ENCODE data around the gene WDR72. TPM values are rescaled to one million over a fixed set of nuclear protein-coding genes. Genes with fewer than 3 reads are reported as not detected.

The WDR72 gene
- total and polyA plus RNA-seq, 7 donors: under 0.01 to 3.6 (median 0.22) TPM; not detected in 1

DNA sequence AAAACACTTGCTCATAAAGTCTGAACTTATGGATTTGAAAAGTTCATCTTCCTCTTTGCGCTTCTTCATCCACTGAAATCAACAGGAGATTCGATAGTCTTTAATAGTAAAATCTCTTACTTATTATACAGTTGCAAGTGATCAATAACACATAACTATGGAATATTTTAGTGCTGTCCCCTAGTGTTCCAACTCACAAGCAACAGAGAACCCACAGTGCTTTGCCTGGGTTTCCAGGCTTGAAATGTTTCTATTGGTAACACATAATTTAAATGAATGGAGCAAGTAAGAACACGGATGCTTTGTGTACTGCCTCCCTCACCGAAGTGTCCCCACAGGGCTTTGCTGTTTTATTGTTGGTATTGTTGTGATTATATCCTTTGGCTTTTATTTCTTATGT, 93.5 kb downstream of the WDR72 start:
- intact Hi-C loops (cut with DNase I): no loop called here
- no peak for TF ChIP-seq EP300 (IDR thresholded peaks at IDR 0.05)
- no peak for TF ChIP-seq POLR2AphosphoS5 (IDR thresholded peaks at IDR 0.05)
- TF ChIP-seq, protein P1, sequence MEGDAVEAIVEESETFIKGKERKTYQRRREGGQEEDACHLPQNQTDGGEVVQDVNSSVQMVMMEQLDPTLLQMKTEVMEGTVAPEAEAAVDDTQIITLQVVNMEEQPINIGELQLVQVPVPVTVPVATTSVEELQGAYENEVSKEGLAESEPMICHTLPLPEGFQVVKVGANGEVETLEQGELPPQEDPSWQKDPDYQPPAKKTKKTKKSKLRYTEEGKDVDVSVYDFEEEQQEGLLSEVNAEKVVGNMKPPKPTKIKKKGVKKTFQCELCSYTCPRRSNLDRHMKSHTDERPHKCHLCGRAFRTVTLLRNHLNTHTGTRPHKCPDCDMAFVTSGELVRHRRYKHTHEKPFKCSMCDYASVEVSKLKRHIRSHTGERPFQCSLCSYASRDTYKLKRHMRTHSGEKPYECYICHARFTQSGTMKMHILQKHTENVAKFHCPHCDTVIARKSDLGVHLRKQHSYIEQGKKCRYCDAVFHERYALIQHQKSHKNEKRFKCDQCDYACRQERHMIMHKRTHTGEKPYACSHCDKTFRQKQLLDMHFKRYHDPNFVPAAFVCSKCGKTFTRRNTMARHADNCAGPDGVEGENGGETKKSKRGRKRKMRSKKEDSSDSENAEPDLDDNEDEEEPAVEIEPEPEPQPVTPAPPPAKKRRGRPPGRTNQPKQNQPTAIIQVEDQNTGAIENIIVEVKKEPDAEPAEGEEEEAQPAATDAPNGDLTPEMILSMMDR (IDR thresholded peaks at IDR 0.05): no peak
- no peak for TF ChIP-seq POLR2A (IDR thresholded peaks at IDR 0.05)
- WGBS, 2 donors: 55 to 83% methylated on average over 4 of the region's 4 CpGs

DNA sequence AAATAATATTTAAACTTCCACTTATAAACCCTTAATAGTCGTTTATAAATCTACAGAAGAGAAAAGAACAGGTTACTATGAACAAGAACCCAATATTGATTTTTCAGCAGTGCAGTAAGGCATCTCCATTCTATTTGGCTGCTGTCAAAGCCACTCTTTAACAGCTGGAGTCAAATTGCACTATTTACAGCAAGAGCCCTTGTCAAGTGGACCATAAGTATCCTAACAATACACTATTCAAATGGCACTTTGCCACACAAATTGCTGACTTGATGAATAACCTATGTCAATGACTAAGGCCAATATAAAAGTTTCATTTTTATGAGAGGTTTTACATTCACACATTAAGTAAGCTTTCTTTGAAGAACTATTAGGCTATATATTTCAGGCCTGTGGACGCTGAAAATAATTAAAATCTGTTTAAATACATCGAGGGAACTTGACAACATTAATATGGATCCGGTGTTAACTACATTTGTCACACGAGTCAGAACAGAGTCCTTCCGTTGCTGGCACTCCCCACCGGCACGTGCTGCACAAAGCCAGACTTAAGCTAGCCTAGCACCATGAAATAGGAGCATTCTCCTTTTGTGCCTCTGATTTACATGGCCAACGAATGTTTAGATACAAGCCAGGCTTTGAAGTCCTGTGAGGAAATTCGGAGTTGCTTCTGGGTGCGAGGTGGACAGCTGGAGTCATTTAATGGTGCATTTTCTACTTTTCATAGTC, 100.5 kb downstream of the WDR72 start:
- H3K4me1 ChIP-seq: no peaks in the 10 kb centered on the region
- H3K4me3 ChIP-seq: no peak overlapping the region
- no peaks in the 10 kb centered on the region for H3K27me3 ChIP-seq
- WGBS, 2 donors: 23 to 58% methylated on average over 11 of the region's 11 CpGs
- no peak overlapping the region for H3K27ac ChIP-seq
- no peaks in the 10 kb centered on the region for H3K36me3 ChIP-seq
- TF ChIP-seq POLR2AphosphoS5 (IDR thresholded peaks at IDR 0.05) (no peak), POLR2A (IDR thresholded peaks at IDR 0.05) (no peak), EP300 (IDR thresholded peaks at IDR 0.05) (no peak)
- TF ChIP-seq, protein P1 (IDR thresholded peaks at IDR 0.05): no peak
- no peaks in the 10 kb centered on the region for H3K9me3 ChIP-seq
- intact Hi-C loops (cut with DNase I): no loop called here
- DNase-seq: no peak

More for the DNA sequence above, 93.5 kb downstream of the WDR72 start:
- H3K4me1 ChIP-seq: no peaks in the 10 kb centered on the region
- no peaks in the 10 kb centered on the region for H3K9me3 ChIP-seq
- H3K36me3 ChIP-seq: no peaks in the 10 kb centered on the region
- H3K27ac ChIP-seq: no peak overlapping the region
- no peak for DNase-seq
- no peak overlapping the region for H3K4me3 ChIP-seq
- no peaks in the 10 kb centered on the region for H3K27me3 ChIP-seq

DNA sequence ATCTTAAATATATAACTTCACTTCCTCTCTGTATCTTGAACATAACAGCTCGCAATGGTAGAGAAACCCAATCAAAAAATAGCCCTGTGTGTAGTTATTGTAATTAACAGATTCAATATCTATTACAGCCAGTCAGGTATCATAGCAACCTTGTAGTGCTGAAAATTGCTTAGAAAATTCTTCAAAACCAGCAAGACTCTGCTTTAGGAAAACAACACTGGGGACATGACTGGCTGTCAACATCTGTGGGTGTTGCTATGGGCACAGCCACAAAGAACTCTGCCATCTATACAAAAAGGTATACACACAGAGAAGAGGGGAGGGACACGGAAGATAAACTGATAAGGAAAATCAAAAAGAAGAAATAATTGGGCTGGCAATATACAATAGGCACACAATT, 101.2 kb downstream of the WDR72 start:
- H3K27me3 ChIP-seq: no peaks in the 10 kb centered on the region
- H3K27ac ChIP-seq: no peak overlapping the region
- H3K9me3 ChIP-seq: no peaks in the 10 kb centered on the region
- no peak for TF ChIP-seq POLR2AphosphoS5 (IDR thresholded peaks at IDR 0.05)
- TF ChIP-seq, protein P1 (IDR thresholded peaks at IDR 0.05): no peak
- TF ChIP-seq POLR2A (IDR thresholded peaks at IDR 0.05): no peak
- TF ChIP-seq EP300 (IDR thresholded peaks at IDR 0.05): no peak
- H3K4me3 ChIP-seq: no peak overlapping the region
- H3K36me3 ChIP-seq: no peaks in the 10 kb centered on the region
- WGBS, 2 donors: 55 to 75% methylated on average over 2 of the region's 2 CpGs
- DNase-seq: no peak
- intact Hi-C loops (cut with DNase I): no loop called here
- H3K4me1 ChIP-seq: no peaks in the 10 kb centered on the region

DNA sequence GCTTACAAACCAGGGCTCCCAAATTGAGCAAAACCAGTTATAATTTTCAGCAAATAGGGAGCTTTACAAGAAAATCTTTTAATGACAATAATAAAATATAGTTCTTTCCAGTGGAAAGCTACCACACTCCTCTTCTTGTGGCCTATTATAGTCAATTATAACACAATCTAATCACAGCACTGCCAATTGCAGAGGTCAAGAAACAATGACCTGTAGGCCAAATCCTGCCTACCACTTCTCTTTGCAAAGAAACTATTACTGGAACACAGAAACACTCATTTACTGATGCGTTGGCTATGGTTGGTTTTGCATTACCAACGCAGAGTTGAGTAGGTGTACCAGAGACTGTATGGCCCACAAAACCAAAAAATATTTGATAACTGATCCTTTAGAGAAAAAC, 110.5 kb downstream of the WDR72 start:
- H3K4me1 ChIP-seq: no peaks in the 10 kb centered on the region
- no peaks in the 10 kb centered on the region for H3K9me3 ChIP-seq
- intact Hi-C loops (cut with DNase I): no loop called here
- no peak overlapping the region for H3K27ac ChIP-seq
- no peak overlapping the region for H3K4me3 ChIP-seq
- TF ChIP-seq POLR2AphosphoS5 (IDR thresholded peaks at IDR 0.05) (no peak), POLR2A (IDR thresholded peaks at IDR 0.05) (no peak), EP300 (IDR thresholded peaks at IDR 0.05) (no peak)
- TF ChIP-seq, protein P1 (IDR thresholded peaks at IDR 0.05): no peak
- no peak for DNase-seq
- H3K36me3 ChIP-seq: no peaks in the 10 kb centered on the region
- 94 to 96% methylated on average over 2 of the region's 2 CpGs for WGBS, 2 donors
- no peaks in the 10 kb centered on the region for H3K27me3 ChIP-seq

DNA sequence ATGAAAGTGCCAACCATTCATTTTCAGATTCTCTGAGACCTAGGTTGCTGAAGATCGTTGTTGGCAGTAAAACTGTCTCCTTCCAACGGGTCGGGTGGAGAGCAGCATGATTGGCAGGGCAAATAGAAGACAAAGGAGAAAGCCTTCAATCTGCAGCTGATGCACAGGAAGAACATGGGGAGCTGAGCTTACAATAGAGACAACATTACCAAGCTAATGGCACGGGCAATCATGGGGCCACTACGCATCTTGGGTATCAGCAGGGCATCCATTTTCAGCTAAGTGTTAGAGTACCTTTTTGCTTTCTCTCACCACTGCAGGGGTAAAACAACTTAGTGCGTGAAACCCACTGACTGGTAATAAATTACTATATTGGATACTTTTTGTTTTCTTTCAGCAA, 114.8 kb downstream of the WDR72 start:
- 70 to 80% methylated on average over 6 of the region's 6 CpGs for WGBS, 2 donors
- no peak for DNase-seq
- Histone ChIP-seq H3K27ac (no peak overlapping the region), H3K4me1 (no peaks in the 10 kb centered on the region), H3K4me3 (no peak overlapping the region), H3K36me3 (no peaks in the 10 kb centered on the region), H3K9me3 (no peaks in the 10 kb centered on the region), H3K27me3 (no peaks in the 10 kb centered on the region)
- intact Hi-C loops (cut with DNase I): no loop called here
- TF ChIP-seq, protein P1 (IDR thresholded peaks at IDR 0.05): no peak
- no peak for TF ChIP-seq EP300 (IDR thresholded peaks at IDR 0.05)
- TF ChIP-seq POLR2AphosphoS5 (IDR thresholded peaks at IDR 0.05): no peak
- TF ChIP-seq POLR2A (IDR thresholded peaks at IDR 0.05): no peak
